HFF-Myc (cell line): ENCODE data around the gene MCTP1.

ENCODE experiments used
- DNase-seq: peaks from one replicate; pipeline ENCODE4 v3.0.0-alpha.2; 2011; ENCODE audit warnings: low read depth; ENCODE audit errors: extremely low read depth
- H3K4me3 ChIP-seq: replicated peaks from 2 replicates; pipeline ENCODE4 v1.5.1; 2011; ENCODE audit warnings: low read depth, mild to moderate bottlenecking, control low read depth, low read length
- TF ChIP-seq, protein P1 (sequence below): IDR thresholded peaks from 2 replicates; pipeline ENCODE4 v1.5.1; 2012; ENCODE audit warnings: mild to moderate bottlenecking, low read depth, low read length, control low read depth; ENCODE audit errors: missing control alignments

Gene MCTP1

DNA sequence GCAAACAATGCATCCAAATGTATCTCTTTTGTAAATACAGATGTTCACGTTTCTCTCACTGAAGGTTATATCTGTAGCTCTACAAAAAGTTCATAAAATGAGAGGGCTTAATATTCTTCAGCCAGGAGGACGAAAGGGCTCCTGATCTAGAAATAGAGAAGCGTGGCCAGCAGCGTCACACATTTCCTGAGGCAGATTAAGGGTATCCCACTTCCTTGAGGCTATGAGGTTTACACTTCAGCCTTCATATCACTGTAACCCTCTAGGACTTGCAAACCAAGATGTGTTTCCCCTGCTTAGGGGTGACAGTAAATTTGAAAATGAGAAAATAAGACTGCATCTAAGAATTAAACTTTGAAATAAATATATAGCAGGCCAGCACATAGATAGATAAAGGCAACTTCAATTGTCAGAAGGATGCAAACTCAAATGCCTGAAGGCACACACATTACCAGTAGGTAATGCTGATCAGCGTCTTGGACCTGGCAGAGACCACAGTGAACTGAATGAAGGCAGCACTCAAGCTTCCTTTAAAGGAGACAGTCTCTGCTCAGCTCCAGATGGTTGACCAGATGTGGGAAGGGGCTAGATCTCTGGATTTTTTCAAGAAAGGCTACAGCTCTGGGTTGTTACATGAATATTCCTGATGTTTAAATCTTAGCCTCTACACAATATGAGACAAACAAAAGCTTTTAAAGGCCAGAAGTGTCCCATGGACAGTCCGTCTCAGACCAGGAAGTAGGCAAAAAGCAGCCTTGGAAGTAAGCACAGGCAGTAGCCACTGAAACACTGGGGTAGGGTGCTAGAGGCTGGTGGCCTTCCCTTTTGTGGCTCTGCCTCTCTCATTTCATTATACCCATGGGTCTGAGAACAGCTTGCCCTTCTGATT lies 197.7 kb downstream of the MCTP1 start:
- no peak overlapping the region for H3K4me3 ChIP-seq
- TF ChIP-seq, protein P1, sequence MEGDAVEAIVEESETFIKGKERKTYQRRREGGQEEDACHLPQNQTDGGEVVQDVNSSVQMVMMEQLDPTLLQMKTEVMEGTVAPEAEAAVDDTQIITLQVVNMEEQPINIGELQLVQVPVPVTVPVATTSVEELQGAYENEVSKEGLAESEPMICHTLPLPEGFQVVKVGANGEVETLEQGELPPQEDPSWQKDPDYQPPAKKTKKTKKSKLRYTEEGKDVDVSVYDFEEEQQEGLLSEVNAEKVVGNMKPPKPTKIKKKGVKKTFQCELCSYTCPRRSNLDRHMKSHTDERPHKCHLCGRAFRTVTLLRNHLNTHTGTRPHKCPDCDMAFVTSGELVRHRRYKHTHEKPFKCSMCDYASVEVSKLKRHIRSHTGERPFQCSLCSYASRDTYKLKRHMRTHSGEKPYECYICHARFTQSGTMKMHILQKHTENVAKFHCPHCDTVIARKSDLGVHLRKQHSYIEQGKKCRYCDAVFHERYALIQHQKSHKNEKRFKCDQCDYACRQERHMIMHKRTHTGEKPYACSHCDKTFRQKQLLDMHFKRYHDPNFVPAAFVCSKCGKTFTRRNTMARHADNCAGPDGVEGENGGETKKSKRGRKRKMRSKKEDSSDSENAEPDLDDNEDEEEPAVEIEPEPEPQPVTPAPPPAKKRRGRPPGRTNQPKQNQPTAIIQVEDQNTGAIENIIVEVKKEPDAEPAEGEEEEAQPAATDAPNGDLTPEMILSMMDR = no peak
- no peak for DNase-seq

DNA sequence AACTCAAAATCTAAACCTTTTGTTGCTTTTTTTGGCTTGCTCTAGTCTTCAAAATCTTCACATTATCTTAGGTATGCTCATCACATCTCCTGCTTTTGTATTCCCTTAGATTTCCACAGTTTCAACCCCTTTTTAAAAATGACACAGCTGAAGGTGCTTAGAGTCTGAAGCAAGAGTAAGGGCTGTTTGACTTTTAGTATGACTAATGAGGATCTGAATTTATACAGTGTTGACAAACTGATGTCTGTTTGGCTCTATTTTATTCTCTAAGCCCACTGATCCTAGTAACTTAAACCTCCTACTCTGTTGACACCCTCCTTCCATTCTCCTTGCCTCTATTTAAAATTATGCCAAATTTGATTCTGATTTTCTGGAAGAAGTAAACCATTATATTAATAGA lies 200.1 kb downstream of the MCTP1 start:
- H3K4me3 ChIP-seq = no peak overlapping the region

DNA sequence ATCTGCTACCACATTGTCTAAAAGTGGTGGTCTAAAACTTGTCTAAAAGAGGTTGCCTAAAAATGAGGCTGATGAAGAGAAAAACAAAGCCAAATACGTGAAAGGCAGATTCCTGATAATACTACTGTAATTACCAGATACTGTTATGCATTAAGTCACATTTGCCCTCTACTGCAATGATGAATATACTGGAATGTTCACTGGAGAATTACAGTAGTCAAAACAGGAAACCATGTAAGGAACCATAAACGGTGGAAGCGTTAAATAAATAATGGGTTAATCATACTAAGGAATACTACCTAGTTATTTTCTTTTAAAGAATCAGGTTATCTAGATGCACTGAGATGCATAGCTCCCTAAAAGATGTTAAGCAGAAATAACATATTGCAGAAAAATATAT lies 201.3 kb downstream of the MCTP1 start:
- no peak for DNase-seq
- TF ChIP-seq, protein P1 = no peak
- no peak overlapping the region for H3K4me3 ChIP-seq

More for the DNA sequence above, 200.1 kb downstream of the MCTP1 start:
- TF ChIP-seq, protein P1 = no peak
- DNase-seq = no peak

DNA sequence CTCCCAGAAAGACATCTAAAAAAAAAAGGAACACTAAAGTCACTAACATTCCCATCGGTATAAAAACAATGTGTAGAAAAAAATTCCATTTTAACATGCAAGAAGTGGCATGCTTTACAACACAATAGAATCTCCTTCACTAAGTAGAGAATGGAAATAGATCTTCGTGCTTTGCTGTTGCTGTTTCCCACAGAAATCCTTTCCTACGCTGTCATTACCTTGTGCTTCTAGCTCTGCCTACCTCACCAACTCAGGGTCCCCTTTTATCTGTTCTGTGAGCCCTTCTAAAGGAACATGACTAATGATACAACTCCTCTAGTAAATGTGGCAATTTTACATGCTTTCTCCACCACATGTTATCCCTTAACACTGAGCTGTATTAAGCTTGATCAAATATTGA lies 202.9 kb downstream of the MCTP1 start:
- no peak for DNase-seq
- TF ChIP-seq, protein P1 = no peak
- H3K4me3 ChIP-seq = no peak overlapping the region

DNA sequence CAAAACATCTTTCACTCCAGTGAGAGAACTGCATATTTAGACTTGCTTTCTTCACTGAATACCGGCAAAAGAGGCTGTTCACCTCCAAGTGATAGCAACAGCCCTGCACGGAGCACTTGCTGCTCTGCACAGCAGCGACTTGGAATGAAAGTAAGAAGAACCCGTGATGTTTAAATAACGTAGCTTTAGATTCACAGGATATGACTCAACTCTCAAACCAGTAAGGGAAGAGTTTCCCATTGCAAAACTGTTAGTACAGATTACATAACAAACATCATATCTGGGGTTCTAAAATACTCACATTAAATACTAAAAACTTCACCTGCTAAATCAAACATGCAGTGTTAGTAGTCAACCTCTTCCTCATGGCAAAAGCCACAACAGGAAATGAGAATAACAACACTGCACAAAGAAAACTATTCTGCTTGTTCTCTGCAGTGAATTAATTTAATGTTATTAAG lies 203.4 kb downstream of the MCTP1 start:
- 0 out of 2 replicates have a peak overlapping the region, but pooled peaks have one; percentile 10 for H3K4me3 ChIP-seq
- DNase-seq = peak; percentile 26
- TF ChIP-seq, protein P1 = no peak

DNA sequence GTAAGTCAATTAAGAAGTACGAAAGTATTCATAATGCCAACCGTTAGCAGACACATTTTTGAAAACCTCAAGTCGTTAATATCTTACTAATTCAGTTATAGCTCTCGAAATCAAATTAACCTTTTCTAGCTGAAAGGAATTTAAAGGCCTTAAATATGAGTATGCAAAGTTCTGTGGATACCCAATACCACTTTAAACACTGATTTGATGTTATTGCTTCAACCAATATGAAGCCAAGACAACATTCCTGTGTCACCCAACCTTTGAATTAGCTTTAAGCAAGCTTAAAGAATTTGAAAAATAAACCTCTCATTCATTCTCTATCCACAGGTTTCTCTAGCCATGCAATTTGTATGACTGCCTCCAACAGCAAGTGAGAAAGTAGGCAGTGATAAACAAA lies 204.5 kb downstream of the MCTP1 start:
- TF ChIP-seq, protein P1 = no peak
- DNase-seq = no peak
- no peak overlapping the region for H3K4me3 ChIP-seq
